Measurements from ENCODE around the gene LRGUK.

Gene LRGUK

DNA sequence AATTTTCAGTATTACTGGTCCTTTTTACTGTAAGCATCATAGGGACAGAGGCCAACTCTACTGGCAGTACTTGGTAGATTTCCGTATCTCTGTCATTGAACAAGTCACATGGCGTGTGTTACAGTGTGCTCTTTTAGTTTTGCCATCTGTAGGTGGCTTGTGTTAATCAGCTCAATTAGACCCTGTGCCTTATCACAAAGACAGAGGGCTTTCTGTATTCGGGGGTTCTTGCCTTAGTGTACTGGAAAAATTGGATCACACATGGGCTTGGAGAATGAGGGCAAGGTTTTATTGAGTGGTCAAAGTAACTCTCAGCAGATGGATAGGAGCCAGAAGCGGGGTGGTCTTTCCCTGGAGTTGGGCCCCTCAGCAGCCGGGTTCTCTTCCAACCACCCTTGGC lies 21.3 kb upstream of the LRGUK start:
- no peak for DNase-seq (ENCODE audit: low read depth)
- no peak overlapping the region for H3K4me3 ChIP-seq (ENCODE audit: low read depth, low read length)
- TF ChIP-seq, protein P1, sequence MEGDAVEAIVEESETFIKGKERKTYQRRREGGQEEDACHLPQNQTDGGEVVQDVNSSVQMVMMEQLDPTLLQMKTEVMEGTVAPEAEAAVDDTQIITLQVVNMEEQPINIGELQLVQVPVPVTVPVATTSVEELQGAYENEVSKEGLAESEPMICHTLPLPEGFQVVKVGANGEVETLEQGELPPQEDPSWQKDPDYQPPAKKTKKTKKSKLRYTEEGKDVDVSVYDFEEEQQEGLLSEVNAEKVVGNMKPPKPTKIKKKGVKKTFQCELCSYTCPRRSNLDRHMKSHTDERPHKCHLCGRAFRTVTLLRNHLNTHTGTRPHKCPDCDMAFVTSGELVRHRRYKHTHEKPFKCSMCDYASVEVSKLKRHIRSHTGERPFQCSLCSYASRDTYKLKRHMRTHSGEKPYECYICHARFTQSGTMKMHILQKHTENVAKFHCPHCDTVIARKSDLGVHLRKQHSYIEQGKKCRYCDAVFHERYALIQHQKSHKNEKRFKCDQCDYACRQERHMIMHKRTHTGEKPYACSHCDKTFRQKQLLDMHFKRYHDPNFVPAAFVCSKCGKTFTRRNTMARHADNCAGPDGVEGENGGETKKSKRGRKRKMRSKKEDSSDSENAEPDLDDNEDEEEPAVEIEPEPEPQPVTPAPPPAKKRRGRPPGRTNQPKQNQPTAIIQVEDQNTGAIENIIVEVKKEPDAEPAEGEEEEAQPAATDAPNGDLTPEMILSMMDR (conservative IDR thresholded peaks at IDR 0.05; ENCODE audit: low read depth, low read length) = no peak

DNA sequence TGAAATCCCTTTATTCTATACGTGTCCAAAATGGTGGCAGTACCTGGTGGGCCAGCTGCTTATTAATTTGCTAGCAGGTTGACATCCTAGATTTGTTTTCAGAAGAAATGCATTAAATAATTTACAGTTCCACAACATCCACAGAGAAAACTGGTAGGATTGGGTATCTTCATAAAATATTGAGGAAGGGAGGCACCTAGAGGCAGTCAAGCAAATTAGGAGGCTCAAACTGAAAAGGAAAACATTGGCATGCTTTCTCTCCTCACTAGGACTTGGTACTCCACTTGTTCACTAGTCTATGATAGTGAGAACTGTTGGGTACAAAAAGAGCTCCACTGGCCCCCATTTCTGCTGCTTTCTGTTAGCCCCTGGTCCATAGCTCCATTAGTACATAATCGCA lies 18.3 kb upstream of the LRGUK start:
- DNase-seq (ENCODE audit: low read depth) = peak; percentile 4
- TF ChIP-seq, protein P1 (conservative IDR thresholded peaks at IDR 0.05; ENCODE audit: low read depth, low read length) = peak; percentile 14
- no peak overlapping the region for H3K4me3 ChIP-seq (ENCODE audit: low read depth, low read length)

DNA sequence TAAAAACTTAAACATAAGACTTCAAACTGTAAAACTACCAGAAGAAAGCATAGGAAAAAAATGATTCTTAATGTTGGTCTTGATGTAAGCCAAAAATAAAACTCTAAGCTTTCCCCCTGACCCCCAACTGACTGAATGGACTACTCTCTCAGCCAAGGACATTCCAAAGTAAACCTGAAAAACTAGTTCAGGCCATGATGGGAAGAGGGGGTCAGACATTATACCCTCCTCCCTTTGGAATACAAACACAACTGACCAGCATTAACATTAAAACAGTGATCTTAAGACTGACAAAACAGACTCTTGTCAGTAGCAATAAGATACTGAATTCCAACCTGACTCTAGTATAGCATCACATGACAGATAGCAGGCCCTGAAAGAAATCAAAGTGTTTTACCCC lies 13.5 kb upstream of the LRGUK start:
- H3K4me3 ChIP-seq (ENCODE audit: low read depth, low read length) = no peak overlapping the region
- DNase-seq (ENCODE audit: low read depth) = no peak
- TF ChIP-seq, protein P1 (conservative IDR thresholded peaks at IDR 0.05; ENCODE audit: low read depth, low read length) = no peak

DNA sequence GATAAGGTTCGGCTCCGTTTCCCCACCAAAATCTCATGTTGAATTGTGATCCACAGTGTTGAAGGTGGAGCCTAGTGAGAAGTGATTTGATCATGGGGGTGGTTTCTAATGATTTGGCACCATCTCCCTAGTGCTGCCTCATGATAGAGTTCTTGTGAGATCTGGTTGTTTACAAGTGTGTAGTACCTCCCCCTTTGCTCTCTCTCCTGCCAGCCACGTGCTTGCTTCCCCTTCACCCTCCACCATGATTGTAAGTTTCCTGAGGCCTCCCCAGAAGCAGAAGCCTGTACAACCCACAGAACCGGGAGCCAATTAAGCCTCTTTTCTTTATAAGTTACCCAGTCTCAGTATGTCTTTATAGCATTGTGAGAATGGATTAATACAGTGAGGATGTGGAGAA lies 12.1 kb upstream of the LRGUK start:
- DNase-seq (ENCODE audit: low read depth) = no peak
- H3K4me3 ChIP-seq (ENCODE audit: low read depth, low read length) = no peak overlapping the region
- TF ChIP-seq, protein P1 (conservative IDR thresholded peaks at IDR 0.05; ENCODE audit: low read depth, low read length) = no peak

DNA sequence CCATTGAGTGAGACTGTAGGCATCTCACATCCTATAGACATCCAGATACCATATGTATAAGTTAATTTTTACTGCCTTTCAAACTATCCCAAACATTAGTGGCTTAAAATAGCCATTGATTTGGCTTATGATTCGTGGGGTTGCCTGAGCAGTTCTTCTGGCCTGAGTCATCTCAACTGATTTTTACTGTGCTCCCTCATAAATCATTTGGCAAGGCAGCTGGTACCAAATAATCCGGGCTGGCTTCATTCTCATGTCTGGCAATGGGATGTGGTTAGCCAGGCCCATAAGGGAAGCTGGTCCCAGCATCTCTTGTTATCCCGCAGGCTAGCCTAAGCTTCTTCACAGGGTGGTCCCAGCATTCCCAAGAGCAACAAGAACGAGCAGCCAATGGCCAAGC lies 6.7 kb upstream of the LRGUK start:
- H3K4me3 ChIP-seq (ENCODE audit: low read depth, low read length) = no peak overlapping the region
- TF ChIP-seq, protein P1 (conservative IDR thresholded peaks at IDR 0.05; ENCODE audit: low read depth, low read length) = no peak
- DNase-seq (ENCODE audit: low read depth) = no peak

DNA sequence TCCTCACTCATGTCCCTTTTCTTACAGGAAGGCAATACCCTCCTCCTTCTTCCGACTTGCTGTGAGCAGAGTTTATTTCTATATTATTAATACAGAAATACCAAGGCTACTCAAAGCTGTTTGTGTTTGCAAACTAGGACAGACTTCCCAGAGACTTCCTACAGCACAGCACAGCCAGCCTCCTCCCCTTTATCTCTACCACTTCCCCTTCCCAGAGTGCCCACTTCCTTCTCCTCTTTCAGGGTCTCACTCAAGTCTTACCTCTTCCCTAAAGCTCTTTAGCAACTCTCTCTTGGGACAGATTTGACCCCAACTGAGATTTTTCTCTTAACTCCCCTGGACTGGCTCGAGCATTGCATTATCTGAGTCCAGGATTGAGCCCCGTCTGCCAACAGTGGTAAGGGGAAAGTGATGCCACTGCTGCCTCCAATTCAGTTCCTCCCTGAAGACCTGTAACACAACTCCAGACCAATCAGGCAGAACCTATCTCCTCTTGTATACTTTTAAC lies 5.5 kb upstream of the LRGUK start:
- TF ChIP-seq, protein P1 (conservative IDR thresholded peaks at IDR 0.05; ENCODE audit: low read depth, low read length) = no peak
- no peak overlapping the region for H3K4me3 ChIP-seq (ENCODE audit: low read depth, low read length)
- no peak for DNase-seq (ENCODE audit: low read depth)

DNA sequence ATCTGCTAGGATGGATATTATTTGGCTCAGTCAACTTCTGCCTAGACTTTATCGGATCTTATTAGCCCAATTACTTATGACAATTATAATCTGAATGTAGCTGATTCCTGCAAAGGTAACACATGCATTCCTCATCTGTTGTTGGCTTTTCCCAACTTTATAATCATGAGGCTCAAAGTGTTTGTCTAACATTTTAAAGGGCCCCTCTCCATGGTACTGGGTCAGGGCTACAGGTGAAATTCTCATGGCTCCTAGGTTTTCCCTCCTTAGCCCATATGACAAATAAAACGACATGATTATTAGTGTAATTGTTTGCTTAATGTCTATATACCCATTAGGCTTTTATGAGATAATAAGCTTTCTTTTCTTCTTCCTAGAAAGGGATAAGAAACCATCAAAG lies 4.2 kb upstream of the LRGUK start:
- no peak for DNase-seq (ENCODE audit: low read depth)
- H3K4me3 ChIP-seq (ENCODE audit: low read depth, low read length) = no peak overlapping the region
- TF ChIP-seq, protein P1 (conservative IDR thresholded peaks at IDR 0.05; ENCODE audit: low read depth, low read length) = no peak
